ENCODE data around the gene KRT84.

Gene KRT84

GRCh38 chr12:52383331-52383730 lies 2.1 kb downstream of the KRT84 start:
- no peak for FAIRE-seq

GRCh38 chr12:52382854-52383253 lies 2.6 kb downstream of the KRT84 start:
- no peak for FAIRE-seq

- no peak for FAIRE-seq
Observed at GRCh38 chr12:52381206-52381605, 4.2 kb downstream of the KRT84 start.

- FAIRE-seq = no peak
Observed at GRCh38 chr12:52380271-52380694, 5.2 kb downstream of the KRT84 start.

- FAIRE-seq = no peak
Observed at GRCh38 chr12:52379536-52379935, 5.9 kb downstream of the KRT84 start.

- FAIRE-seq = no peak
Observed at GRCh38 chr12:52378091-52378490, 7.4 kb downstream of the KRT84 start.

- no peak for FAIRE-seq
Observed at GRCh38 chr12:52377266-52377665, 8.2 kb downstream of the KRT84 start.

GRCh38 chr12:52372216-52373154 lies 13.0 kb downstream of the KRT84 start:
- FAIRE-seq = peak; percentile 76

GRCh38 chr12:52371716-52372115 lies 13.7 kb downstream of the KRT84 start:
- no peak for FAIRE-seq

- FAIRE-seq = no peak
Observed at GRCh38 chr12:52370926-52371608, 14.4 kb downstream of the KRT84 start.

- no peak for FAIRE-seq
Observed at GRCh38 chr12:52369809-52370208, 15.6 kb downstream of the KRT84 start.

GRCh38 chr12:52369211-52369610 lies 16.2 kb downstream of the KRT84 start:
- FAIRE-seq = no peak

- no peak for FAIRE-seq
Observed at GRCh38 chr12:52368508-52368907, 16.9 kb downstream of the KRT84 start.

GRCh38 chr12:52367876-52368275 lies 17.6 kb downstream of the KRT84 start:
- no peak for FAIRE-seq

GRCh38 chr12:52366738-52367485 lies 18.5 kb downstream of the KRT84 start, which contains the start of gene KRT85:
Gene KRT85, minus strand, starts transcription at chr12:52367481. Its CDS starts 76 bp downstream, at chr12:52367405.
- no peak for FAIRE-seq

GRCh38 chr12:52364901-52365489 lies 20.5 kb downstream of the KRT84 start:
- FAIRE-seq = no peak

- FAIRE-seq = no peak
Observed at GRCh38 chr12:52364061-52364460, 21.4 kb downstream of the KRT84 start.

- FAIRE-seq = no peak
Observed at GRCh38 chr12:52363111-52363679, 22.3 kb downstream of the KRT84 start.

- FAIRE-seq = no peak
Observed at GRCh38 chr12:52362118-52362726, 23.2 kb downstream of the KRT84 start.

- FAIRE-seq = no peak
Observed at GRCh38 chr12:52361553-52361952, 23.9 kb downstream of the KRT84 start.

- no peak for FAIRE-seq
Observed at GRCh38 chr12:52360663-52361271, 24.7 kb downstream of the KRT84 start.

Measured in endometrium (tissue), 2 donors.